ENCODE measurements around the gene RASGRF2.
A peak's percentile ranks its signal among the peaks of the same experiment; 100 is the strongest.
"Not testable (repeated sequence)": the region's sequence is repeated elsewhere in the genome, so short reads cannot be mapped to it uniquely, and the experiment has no call there.

RASGRF2 gene

DNA sequence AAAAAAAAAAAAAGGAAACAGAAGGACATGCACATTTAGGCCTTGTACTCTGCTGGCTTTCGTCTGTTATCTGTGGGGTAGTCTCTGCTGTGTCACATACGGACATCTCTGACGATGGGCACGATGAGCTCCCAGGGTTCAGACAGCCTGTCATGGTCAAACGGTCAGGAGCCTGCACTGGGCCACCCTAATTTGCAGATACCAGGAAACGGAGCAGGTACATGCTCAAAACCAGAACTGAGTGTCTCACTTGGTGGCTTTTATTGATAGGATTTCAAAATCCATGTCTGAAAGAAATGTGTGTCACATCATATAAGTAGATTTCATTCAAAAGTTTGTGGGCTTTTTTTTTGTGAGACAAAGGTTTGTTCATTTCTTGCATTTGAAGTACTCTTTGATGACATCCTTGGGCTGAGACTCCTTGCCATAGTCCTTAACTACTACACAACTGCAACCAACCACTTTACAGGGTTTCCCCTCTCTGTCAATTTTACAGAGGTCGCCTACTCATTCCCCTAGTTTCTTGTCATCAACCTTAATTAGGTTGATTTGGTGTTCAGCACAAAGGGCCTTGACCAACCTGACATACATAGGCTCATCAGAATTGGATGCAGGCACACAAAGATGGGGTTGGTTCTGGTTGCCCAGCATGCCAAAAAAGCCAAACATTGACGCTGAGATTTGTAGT lies 281.9 kb downstream of the RASGRF2 start:
- no peak for DNase-seq (ENCODE audit: low read depth)

DNA sequence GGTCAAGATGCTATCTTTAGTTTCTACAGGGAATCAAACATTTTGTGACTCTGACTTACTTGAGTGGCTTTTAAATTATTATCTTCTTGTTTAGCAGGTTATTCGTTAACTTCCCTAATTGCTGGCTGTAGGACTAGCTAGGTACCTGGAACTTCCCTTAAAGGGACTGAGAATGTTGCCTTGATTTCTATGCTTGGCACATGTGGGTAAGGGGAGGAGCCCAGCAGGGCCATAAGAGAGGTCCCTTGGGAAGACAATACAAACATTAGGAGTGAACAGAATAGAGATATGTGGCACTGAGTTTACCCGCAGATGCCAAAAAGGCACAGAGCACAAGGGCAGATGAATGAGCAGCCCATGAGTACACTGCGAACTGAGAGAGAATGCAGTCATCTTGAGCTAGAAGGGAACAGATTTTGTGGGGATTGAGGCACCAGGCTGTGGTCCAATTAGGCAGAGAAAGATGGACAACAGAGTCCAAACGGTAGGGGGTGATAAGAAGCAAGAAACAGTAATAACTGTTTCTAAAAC lies 282.8 kb downstream of the RASGRF2 start:
- DNase-seq (ENCODE audit: low read depth): no peak

DNA sequence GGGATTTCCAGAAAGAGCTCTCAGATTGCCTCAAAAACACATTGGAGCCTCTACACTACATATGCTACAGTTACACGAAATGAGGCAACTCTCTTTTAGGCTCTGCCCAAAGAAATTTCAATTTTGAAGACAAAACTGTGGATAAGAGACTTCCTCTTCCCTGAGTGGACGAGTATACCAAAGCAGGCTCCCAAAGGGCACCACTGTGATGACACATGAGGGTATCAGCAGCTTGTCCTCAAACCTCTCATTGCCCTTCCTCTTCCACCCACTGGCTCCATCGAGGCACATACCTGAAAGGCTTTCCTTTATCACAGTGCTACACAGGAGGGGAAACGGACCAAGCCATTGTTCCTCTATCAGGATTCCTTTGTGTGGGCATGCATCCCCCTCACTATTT lies 284.3 kb downstream of the RASGRF2 start:
- no peak for DNase-seq (ENCODE audit: low read depth)

DNA sequence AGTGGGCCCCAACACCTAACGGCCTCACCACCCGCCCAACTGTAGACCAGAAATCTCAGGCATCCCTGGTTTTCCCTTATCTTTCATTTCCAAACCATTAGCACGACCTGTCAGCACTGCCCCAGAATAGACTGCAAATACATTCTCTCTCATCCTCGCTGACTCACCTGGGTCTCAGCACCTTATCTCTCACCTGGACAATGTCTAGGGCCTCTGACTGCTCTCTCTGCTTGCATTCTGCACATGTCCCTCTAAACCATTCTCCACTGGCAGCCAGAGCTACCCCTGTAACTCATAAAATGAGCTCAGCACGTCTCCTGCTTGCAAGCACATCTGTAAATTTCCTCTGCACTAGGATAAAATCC lies 285.7 kb downstream of the RASGRF2 start:
- DNase-seq (ENCODE audit: low read depth): no peak

DNA sequence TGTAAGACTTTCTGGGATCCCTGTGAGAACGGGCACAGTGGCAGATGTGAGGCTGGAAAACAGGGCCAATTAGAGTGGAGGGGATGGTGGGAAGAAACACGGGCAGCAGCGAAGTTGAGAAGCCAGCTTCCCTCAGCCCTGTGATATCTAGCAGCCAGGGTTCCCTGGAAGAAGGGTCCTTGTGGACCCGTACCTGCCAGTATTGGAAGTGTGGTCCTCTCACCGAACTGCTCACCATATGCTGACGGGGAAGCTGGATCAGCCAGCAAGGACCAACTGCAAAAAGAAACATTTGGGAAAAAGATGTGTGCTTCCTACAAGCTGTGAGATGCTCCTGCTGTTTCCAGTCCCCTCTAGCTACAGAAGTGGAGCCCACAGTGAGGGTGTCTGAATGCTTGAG lies 286.5 kb downstream of the RASGRF2 start:
- DNase-seq (ENCODE audit: low read depth): no peak

DNA sequence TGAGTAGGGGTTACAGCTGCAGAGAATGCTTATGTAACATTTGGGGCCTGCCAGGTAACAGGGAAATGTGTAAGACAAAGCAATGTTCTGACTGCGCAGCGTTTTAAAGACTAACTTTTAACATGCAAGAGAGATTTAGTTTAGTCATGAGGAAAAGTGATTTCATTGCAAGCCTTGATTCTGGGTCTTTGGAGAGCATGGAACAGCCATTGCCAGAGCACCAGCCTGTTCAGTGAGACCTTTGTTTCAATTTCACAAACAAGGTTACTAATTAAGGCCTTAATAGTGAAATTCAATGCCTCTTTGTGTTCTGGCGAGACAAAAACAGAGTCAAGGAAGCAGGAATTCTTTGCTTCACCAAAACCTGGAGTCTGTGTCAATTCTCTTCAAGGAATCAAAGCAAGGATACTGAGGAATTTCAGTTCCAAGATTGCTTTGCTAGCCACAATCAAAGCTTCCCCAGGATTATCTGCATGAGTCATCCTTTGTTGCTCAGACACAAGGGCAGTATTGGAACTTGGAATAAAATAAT lies 287.3 kb downstream of the RASGRF2 start:
- DNase-seq (ENCODE audit: low read depth): no peak

DNA sequence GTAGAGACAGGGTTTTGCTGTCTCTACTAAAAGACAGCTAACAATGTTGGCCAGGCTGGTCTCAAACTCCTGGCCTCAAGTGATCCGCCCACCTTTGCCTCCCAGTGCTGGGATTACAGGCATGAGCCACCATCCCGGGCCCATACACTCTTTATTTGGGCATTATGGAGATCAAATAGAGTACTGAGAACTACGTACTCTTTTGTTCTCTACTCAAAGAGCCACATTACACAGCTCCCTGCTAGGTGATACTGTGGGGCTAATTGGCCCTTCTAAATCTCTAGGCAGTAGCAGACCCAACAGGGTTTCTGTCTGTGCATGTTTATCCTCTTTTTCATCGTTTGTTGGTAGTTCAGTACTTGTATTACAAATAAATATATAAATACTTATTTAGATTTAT lies 289.1 kb downstream of the RASGRF2 start:
- no peak for DNase-seq (ENCODE audit: low read depth)

DNA sequence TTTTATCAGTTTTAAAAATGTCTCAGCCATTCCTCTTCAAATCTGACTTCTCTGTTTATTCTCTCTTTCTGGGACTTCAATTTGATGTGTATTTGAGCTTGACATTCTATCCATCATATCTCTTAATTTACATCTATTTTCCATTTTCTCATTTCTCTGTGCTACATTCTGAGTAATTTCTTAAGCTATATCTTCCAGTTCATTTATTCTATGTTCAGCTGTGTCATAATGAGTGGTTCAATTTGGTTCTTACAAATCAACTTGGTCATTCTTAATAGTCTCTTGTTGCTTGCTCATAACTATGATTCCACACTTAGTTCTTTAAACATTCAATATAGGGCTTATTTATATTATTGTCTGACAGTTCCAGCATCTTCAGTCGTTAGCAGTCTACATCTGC lies 289.8 kb downstream of the RASGRF2 start:
- DNase-seq (ENCODE audit: low read depth): no peak

DNA sequence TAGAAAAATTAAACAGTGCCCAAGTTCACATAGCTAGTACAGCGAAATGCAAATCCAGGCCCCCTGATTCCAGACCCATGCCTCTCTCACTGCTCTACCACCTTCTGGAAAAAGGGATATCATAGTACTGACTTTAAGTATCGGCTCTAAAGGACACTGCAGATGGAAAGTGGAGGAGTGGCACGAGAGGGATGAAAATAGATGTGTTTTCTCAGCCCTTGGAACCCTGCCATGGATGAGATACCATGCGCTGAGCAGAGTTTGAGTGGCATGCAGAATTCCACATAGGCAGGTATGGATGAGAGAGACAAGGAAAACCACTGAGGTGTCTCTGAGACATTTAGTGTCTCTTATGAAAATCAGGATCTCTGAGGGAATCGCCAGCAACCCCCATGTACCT lies 291.8 kb downstream of the RASGRF2 start:
- no peak for DNase-seq (ENCODE audit: low read depth)

DNA sequence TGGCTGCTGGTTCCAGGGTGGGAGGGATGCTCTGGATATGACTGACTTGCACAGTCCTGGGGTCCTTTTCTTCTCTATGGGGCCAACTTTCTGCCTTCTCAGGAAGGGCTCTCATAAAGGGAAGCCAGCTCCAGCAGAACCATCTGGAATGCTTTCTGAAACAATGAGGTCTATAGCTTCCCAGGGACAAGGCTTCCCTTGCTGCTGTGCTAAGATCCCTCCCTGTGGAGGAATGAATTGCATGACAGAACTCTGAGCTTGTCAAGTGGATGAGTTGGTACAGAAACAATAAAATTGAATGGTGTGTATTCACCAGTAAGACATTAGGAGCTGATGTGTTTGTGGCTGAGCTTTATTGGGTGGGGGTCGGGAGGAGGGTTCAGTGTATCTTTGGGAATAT lies 292.7 kb downstream of the RASGRF2 start:
- no peak for DNase-seq (ENCODE audit: low read depth)

DNA sequence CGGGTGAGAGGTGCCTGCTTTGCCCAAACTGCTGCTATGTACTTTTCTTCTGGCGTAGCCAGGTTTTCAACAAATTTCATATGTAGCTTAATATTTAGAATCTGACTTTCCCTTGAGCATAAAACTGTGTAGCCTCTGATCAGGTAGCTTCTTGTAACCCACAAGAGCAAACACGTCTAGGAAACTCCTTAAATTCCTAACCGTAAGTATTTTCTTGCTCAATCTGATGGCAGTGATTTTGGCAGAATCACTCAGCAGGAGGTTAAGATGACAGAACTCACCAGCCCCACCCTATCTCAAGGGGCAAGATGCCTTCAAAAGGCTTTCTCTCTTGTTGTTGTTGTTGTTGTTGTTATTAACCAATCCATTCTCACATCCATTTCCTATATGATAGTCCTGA lies 293.7 kb downstream of the RASGRF2 start:
- DNase-seq (ENCODE audit: low read depth): no peak

DNA sequence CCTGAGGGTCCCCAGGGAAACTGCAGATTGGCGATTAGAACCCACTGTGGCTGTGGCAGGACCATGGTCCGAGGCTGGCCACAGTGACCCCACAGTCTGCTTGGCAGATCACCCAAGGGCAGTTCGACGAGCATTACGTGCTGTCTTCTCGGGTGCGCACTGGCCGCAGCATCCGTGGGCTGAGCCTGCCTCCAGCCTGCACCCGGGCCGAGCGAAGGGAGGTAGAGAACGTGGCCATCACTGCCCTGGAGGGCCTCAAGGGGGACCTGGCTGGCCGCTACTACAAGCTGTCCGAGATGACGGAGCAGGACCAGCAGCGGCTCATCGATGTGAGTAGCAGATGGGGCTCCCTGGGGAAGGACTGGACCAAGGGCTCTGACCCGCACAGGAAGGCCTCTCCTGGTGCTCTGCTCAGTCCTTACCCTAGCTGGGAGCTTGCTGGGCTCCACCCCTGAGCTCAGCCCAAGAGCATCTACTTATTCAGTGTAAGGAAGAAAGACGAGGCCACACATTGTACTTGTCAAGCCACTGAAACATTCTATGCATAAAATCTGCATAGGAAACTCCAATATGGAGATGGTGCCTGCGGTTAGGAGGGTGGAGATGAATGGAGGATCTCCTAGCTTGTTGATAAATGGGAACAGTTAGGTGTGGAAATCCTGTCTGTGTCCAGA lies 294.9 kb downstream of the RASGRF2 start:
- no peak for DNase-seq (ENCODE audit: low read depth)

DNA sequence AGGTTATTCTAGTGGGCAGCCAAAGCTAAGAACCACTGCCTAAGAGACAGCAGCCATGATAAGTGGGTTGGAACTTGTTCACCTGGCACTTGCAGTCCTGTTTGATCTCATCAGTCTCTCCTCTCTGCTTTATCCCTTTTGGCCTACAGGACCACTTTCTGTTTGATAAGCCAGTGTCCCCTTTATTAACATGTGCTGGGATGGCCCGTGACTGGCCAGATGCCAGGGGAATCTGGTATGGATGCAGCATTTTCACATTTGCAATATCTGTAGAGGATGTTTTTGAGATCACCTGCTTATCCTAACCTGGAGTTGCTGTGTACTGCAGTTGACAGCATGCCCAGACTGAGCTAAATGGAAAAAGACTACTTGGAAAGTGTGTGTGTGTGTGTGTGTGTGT lies 296.6 kb downstream of the RASGRF2 start:
- DNase-seq (ENCODE audit: low read depth): no peak

DNA sequence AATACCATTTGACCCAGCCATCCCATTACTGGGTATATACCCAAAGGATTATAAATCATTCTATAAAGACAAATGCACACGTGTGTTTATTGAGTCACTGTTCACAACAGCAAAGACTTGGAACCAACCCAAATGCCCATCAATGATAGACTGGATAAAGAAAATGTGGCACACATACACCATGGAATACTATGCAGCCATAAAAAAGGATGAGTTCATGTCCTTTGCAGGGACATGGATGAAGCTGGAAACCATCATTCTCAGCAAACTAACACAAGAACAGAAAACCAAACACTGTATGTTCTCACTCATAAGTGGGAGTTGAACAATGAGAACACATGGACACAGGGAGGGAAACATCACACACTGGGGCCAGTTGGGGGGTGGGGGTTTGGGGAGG lies 302.6 kb downstream of the RASGRF2 start:
- not testable (repeated sequence) for DNase-seq (ENCODE audit: low read depth)

DNA sequence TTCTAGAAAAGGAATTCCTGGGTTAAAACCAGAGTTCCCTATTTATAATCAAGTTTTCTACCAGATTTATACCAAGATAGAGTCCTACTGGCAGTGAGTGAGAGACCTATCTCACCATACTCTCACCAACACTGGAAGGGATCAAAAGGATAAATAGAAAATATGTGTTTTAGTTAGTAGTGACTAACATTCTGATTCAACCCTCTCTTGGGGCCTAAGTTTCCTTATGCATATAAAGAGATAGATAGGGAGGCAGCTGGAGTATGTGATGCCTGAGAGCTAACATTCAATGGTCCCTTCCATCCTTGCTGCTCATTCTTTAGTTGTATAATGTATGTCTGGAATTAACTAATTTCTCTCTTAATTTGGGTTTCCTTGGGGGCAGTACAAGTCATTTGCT lies 304.9 kb downstream of the RASGRF2 start:
- DNase-seq (ENCODE audit: low read depth): no peak

DNA sequence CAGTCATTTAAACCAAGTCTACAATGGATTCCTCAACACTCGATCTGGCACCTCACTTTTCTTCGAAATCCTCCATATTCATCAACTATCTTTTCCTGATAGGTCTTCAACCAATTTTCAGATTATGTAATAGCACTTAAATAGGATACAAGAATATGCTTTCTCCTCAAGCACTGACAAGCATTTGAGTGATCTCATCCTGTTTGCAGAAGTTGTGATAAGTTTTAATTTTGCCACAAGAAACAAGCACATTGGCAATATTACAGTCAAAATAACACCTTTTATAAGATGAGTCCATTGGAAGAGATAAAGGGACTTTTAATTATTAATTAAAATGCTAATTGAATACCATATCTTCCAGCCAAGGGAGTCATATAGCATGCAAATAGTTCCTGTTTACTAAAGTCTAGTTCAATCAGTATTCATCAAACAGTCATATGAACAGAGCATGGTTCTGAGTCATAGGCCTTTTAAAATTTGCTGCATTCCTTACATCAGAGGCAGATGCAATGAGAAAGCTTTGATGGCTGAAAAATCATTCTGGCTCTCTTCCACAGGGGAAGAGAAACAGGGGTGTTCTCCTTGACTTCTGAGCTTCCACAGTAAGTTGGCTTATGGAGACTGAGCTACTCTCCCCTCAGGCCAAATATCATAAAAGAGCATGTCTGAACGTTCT lies 308.5 kb downstream of the RASGRF2 start:
- DNase-seq (ENCODE audit: low read depth): peak; percentile 81

DNA sequence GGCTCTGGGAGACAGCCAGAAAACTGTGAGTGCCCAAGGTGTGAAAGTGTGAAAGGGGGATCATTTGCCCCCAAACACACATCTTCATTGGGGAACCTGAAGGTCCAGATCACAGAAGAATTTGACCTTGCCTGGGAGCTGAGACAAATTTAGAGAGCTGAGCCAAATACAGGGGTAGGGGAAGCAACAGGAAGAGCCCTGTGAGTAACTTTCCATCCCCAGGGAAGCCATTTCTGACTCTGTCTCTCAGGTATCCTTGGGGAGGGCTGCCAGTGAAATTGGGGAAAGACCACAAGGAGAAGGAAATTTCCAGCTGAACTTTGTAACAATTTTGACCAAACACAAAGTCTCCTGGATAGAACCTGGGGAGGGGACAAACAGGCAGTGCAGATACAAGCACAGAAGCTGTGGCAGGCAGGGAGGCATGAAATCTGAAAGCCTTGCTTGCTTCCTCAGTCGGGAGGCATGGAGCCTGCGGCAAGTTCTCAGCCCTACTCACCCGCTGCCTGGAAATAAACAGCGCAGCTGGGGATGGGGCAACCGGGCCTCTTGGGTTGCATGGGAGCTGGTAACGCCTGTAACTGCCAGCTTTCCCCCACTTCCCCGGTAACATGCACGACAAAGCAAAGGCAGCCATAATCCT lies 309.7 kb downstream of the RASGRF2 start:
- no peak for DNase-seq (ENCODE audit: low read depth)

DNA sequence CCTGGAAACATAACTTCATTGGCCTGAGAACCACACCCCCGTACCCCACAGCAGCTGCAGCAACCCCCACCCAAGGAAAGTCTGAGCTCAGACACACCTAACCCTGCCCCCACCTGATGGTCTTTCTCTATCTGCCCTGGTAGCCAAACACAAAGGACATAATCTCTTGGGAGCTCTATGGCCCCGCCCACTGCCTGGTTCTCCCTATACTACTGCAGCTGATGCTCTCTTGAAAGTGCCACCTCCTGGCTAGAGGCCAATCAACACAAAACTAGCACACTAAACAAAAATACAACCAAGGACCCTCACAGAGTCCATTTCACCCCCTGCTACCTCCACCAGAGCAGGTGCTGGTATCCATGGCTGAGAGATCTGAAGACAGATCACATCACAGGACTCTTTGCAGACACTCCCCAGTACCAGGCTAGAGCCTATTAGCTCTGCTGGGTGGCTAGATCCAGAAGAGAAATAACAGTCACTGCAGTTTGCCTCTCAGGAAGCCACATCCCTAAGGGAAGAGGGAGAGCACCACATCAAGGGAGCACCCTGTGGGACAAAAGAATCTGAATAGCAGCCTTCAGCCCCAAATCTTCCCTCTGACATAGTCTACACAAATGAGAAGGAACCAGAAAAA lies 310.3 kb downstream of the RASGRF2 start:
- not testable (repeated sequence) for DNase-seq (ENCODE audit: low read depth)

Measured in GM04504 (cell line).